ENCODE measurements around the gene ULK4. TPM values are rescaled to one million over a fixed set of nuclear protein-coding genes. Genes with fewer than 3 reads are reported as not detected.
"Not testable (repeated sequence)": the region's sequence is repeated elsewhere in the genome, so short reads cannot be mapped to it uniquely, and the experiment has no call there.

Gene ULK4
- polyA plus RNA-seq, 1 donor from 2014 or later = 5.6 TPM

GRCh38 chr3:41683666-41684350 is 278.1 kb downstream of the ULK4 start:
- Mint-ChIP-seq H3K4me3 (no peak overlapping the region), H3K9me3 (no peaks in the 10 kb centered on the region), H3K36me3 (peaks cover 22% of the 10 kb centered on the region), H3K27ac (peak overlapping the region in 1 of 3 donors; percentile 60), H3K4me1 (no peaks in the 10 kb centered on the region), H3K27me3 (no peaks in the 10 kb centered on the region)

DNA sequence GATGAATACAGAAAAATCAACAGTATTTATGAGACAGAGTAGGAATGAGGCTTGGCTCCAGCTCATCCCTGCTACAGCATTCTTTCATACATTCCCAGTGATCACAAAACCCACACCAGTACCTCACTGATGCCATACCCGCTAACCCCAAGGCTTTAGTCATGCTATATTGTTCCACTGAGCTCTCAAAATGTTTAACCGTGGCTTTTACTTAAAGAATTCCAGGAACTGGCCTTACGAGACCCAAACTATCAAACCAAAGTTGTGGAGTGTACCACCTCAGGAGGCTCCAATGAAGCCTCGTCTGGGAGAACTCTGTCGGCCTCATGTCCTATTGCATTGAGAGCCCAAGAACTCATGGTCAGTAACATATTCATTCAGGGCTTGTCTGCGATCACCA is 278.9 kb downstream of the ULK4 start:
- H3K9me3 Mint-ChIP-seq = no peaks in the 10 kb centered on the region
- no peaks in the 10 kb centered on the region for H3K27me3 Mint-ChIP-seq
- H3K4me1 Mint-ChIP-seq = no peaks in the 10 kb centered on the region
- peaks cover 22% of the 10 kb centered on the region for H3K36me3 Mint-ChIP-seq
- H3K27ac Mint-ChIP-seq = no peak overlapping the region
- no peak overlapping the region for H3K4me3 Mint-ChIP-seq

DNA sequence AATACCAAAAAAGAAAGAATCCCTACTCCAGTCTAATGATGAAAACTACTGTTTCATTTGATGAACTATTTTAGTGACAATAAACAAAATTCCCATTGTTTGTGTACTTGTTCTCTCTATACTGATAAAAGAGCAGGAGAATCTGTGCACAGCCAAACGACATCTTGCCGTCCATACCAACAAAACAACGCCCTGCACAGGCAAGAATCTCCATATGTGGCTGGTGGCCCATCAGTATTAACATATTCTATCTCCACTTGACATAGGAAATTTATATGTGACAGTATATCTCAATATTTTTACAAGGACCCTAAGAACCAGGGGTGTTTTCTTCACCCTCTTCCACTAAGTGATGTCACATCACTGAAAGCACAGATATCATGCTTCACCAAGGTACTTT is 279.5 kb downstream of the ULK4 start:
- no peaks in the 10 kb centered on the region for H3K9me3 Mint-ChIP-seq
- no peak overlapping the region for H3K4me3 Mint-ChIP-seq
- H3K36me3 Mint-ChIP-seq = peaks cover 19% of the 10 kb centered on the region
- H3K27ac Mint-ChIP-seq = no peak overlapping the region
- H3K4me1 Mint-ChIP-seq = no peaks in the 10 kb centered on the region
- H3K27me3 Mint-ChIP-seq = no peaks in the 10 kb centered on the region

DNA sequence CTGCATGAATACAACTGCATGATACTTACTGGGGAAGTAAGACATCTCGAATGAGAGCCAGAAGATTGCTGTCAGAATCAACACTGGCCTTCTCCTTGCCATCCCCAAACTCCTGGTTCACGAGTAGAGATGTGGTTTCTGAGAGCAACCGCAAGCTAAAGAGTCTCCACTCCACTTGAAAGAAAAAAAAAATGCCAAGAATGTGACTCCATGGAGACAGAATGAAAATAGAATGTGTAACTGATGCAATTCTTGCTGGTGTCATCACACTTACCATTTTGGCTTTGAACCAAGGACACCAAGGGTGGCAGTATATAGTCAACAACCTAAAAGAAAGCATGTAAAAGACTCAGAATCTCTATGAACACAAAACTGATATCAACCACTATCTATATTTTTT is 280.4 kb downstream of the ULK4 start:
- peaks cover 19% of the 10 kb centered on the region for H3K36me3 Mint-ChIP-seq

GRCh38 chr3:41679374-41679773 is 282.5 kb downstream of the ULK4 start:
- H3K27ac Mint-ChIP-seq = no peak overlapping the region
- peaks cover 15% of the 10 kb centered on the region for H3K36me3 Mint-ChIP-seq
- H3K4me3 Mint-ChIP-seq = no peak overlapping the region

More for the DNA sequence above, 280.4 kb downstream of the ULK4 start:
- Mint-ChIP-seq H3K9me3 (no peaks in the 10 kb centered on the region), H3K4me3 (no peak overlapping the region), H3K27me3 (no peaks in the 10 kb centered on the region), H3K27ac (no peak overlapping the region), H3K4me1 (no peaks in the 10 kb centered on the region)

DNA sequence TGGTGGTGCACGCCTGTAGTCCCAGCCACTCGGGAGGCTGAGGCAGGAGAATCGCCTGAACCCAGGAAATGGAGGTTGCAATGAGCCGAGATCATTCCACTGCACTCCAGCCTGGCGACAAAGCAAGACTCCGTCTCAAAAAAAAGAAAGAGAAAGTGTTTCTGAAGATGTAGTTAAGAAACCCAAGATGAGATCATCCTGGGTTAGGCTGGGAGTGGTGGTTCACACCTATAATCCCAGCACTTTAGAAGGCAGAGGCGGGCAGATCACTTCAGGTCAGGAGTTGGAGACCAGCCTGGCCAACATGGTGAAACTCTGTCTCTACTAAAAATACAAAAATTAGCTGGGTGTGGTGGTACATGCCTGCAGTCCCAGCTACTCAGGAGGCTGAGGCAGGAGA is 286.8 kb downstream of the ULK4 start:
- H3K4me3 Mint-ChIP-seq, H3K36me3 Mint-ChIP-seq, H3K27me3 Mint-ChIP-seq, H3K27ac Mint-ChIP-seq, H3K4me1 Mint-ChIP-seq: not testable (repeated sequence)
- H3K9me3 Mint-ChIP-seq = peaks cover 0 to 11% (median 8%) of the 10 kb centered on the region in 3 donors

More at GRCh38 chr3:41679374-41679773, 282.5 kb downstream of the ULK4 start:
- Mint-ChIP-seq H3K9me3 (no peaks in the 10 kb centered on the region), H3K27me3 (no peaks in the 10 kb centered on the region), H3K4me1 (peaks cover 0 to under 1% (median 0%) of the 10 kb centered on the region in 3 donors)

DNA sequence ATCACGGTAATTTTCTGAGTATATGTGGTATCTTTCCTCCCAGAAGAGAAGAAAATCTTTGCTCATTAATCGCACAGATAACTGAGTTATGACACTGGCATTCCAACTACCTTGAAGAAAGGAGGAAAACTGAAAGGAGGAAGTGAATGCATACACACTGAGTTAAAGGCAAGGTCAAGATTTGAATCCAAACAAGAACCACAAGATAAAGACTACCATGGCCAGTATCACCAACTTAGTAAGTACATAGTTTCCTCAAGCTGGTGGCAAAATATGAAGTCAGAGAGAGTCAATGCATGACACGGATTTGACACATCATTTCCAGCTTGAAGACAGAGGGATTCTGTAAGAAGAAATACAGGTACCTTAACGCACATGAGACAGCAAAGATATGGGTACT is 287.5 kb downstream of the ULK4 start:
- Mint-ChIP-seq H3K9me3 (peaks cover 0 to 11% (median 8%) of the 10 kb centered on the region in 3 donors), H3K27ac (no peak overlapping the region), H3K36me3 (peaks cover 2% of the 10 kb centered on the region), H3K4me1 (peaks cover 0 to 2% (median 0%) of the 10 kb centered on the region in 3 donors), H3K4me3 (no peak overlapping the region), H3K27me3 (no peaks in the 10 kb centered on the region)

GRCh38 chr3:41673650-41674049 is 288.3 kb downstream of the ULK4 start:
- peaks cover 0 to 11% (median 8%) of the 10 kb centered on the region in 3 donors for H3K9me3 Mint-ChIP-seq
- H3K27ac Mint-ChIP-seq = no peak overlapping the region
- no peaks in the 10 kb centered on the region for H3K27me3 Mint-ChIP-seq
- H3K4me3 Mint-ChIP-seq = no peak overlapping the region
- H3K36me3 Mint-ChIP-seq = peaks cover 2% of the 10 kb centered on the region
- H3K4me1 Mint-ChIP-seq = peaks cover 0 to 2% (median 0%) of the 10 kb centered on the region in 3 donors

DNA sequence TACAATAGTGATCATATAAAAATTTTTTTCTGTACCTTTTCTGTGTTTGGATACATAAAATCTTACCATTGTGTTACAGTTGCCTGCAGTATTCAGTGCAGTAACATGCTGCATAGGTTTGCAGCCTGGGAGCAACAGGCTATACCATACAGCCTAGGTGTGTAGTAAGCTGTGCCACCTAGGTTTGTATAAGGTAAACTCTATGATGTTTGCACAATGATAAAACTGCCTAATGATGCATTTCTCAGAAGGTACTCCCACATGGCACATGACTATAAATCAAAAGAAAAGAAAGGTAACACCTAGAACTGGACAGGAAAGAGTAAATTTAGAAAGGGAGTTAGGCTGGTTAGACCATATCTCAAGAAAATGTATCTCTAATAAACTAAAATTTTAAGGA is 293.5 kb downstream of the ULK4 start:
- H3K4me1 Mint-ChIP-seq = no peaks in the 10 kb centered on the region
- H3K36me3 Mint-ChIP-seq = peaks cover 27% of the 10 kb centered on the region
- H3K27me3 Mint-ChIP-seq = peaks cover 2% of the 10 kb centered on the region
- no peak overlapping the region for H3K27ac Mint-ChIP-seq
- H3K4me3 Mint-ChIP-seq = no peak overlapping the region
- H3K9me3 Mint-ChIP-seq = peaks cover 11 to 34% (median 12%) of the 10 kb centered on the region in 3 donors

DNA sequence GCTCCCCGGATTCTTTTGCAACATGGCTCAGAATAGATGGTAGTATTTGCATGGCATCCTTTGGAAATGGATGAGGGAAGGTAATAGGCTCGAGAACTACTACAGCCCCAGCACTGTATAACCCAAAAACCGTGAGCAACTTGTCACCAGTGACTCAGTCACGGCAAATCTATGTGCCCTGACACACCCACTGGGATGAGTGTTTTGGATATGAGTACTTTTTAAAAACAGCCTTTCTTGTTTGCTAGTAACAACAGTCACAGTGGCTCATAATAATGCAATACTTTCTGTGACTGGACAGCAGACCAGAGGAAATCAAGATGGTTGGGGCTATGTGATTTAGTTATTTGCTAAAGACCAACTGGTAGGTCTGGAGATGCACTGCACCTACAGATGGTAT is 299.6 kb downstream of the ULK4 start:
- H3K27me3 Mint-ChIP-seq = no peaks in the 10 kb centered on the region
- H3K4me3 Mint-ChIP-seq = no peak overlapping the region

DNA sequence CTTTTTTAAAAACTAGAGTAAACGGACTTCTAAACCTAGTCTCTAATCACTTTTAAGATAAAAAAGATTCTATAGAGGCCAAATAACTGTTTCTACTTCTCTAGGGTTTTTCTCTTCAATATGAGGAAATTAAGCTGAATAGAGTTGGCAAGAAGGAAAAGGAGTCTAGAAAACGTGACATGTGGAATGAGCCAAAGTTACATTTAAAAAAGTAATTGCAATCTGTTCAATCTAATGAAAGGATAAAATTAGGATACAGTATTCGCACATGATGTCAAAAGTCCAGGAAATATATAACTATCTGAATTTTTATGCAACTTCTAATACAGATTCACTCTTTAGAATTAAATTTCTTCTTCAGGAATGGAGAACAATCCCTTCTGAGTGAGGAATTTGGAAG is 300.1 kb downstream of the ULK4 start:
- no peaks in the 10 kb centered on the region for H3K27me3 Mint-ChIP-seq
- no peak overlapping the region for H3K4me3 Mint-ChIP-seq
- peaks cover 24% of the 10 kb centered on the region for H3K36me3 Mint-ChIP-seq
- no peak overlapping the region for H3K27ac Mint-ChIP-seq
- no peaks in the 10 kb centered on the region for H3K4me1 Mint-ChIP-seq
- peaks cover 4 to 23% (median 11%) of the 10 kb centered on the region in 3 donors for H3K9me3 Mint-ChIP-seq

More for the DNA sequence above, 299.6 kb downstream of the ULK4 start:
- no peaks in the 10 kb centered on the region for H3K4me1 Mint-ChIP-seq
- H3K27ac Mint-ChIP-seq = no peak overlapping the region
- H3K36me3 Mint-ChIP-seq = peaks cover 24% of the 10 kb centered on the region
- peaks cover 4 to 23% (median 11%) of the 10 kb centered on the region in 3 donors for H3K9me3 Mint-ChIP-seq

DNA sequence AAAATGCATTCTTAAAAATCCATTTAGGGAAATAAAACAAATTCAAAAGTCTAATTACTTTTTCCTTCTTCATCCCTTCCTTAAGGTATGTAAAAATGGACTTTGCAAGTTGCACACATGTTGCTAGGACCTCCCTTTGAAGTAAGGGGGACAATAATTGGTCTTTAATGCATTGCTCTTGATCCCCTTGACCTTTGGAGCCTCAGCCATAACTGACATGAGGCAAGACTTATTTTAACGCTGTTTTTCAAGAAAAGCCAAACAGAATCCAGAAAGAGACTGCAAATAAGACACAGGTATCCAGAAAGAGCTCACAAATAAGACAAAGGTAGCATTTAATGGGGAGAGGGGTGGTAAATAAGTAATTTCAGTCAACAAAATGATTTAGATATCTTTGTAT is 301.4 kb downstream of the ULK4 start:
- peaks cover 0 to 14% (median 4%) of the 10 kb centered on the region in 3 donors for H3K9me3 Mint-ChIP-seq
- peaks cover 18% of the 10 kb centered on the region for H3K36me3 Mint-ChIP-seq
- H3K27me3 Mint-ChIP-seq = no peaks in the 10 kb centered on the region
- no peak overlapping the region for H3K4me3 Mint-ChIP-seq
- no peaks in the 10 kb centered on the region for H3K4me1 Mint-ChIP-seq
- H3K27ac Mint-ChIP-seq = no peak overlapping the region

DNA sequence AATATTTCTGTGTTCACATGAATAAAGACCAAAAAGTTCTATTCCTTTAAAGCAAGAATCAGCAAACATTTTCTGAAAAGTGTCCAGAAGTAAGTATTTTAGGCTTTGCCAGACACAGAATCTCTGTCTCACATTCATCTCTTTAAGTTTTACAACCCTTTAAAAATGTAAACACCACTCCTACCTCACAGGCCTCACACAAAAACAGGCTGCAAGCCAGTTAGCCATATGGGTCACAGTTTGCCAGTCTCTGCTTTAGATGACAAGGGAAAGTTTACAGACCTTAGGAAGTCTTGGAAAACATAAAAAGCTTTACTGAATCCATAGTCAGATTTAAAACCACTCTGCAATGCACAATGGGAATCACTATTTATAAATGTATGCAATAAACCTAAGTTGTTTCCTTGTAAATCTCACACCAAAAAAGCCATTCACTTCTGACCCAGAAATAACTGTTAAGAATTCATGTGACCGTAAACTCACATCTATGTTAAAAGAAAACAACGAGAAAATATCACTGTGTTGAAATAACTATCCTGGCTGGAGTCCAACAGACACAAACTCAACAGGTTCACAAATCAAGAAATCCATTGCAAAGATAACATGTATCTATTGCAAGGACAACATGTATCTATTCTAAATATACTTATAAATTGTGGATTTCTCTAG is 308.2 kb downstream of the ULK4 start:
- H3K27ac Mint-ChIP-seq = no peak overlapping the region
- peaks cover 3% of the 10 kb centered on the region for H3K36me3 Mint-ChIP-seq
- no peak overlapping the region for H3K4me3 Mint-ChIP-seq
- H3K9me3 Mint-ChIP-seq = peaks cover 0 to 2% (median 0%) of the 10 kb centered on the region in 3 donors
- H3K4me1 Mint-ChIP-seq = no peaks in the 10 kb centered on the region
- no peaks in the 10 kb centered on the region for H3K27me3 Mint-ChIP-seq

- Mint-ChIP-seq H3K4me1 (no peaks in the 10 kb centered on the region), H3K36me3 (peaks cover 6% of the 10 kb centered on the region), H3K4me3 (no peak overlapping the region), H3K9me3 (peaks cover 0 to 5% (median 0%) of the 10 kb centered on the region in 3 donors), H3K27me3 (no peaks in the 10 kb centered on the region), H3K27ac (no peak overlapping the region)
Observed at GRCh38 chr3:41652931-41653330, 309.0 kb downstream of the ULK4 start.

DNA sequence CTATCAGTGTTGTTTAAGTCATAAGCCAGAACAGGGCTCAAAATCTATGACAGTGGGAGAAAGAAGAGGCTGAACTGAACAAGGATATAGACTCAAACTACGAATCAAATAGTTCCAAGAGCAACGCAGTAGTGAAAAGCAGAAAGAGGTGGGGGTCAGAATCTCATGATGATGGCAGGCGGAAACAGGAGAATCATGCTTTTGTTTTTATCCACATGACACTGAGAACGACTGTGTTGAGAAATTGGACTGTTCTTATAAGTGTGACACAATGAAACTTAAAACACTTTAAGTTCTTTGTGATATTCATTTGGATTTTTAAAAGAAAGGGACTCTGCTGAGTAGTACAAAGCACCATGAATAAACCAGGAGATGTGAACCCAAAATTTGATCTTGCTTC is 309.4 kb downstream of the ULK4 start:
- Mint-ChIP-seq H3K27ac (no peak overlapping the region), H3K4me3 (no peak overlapping the region)

GRCh38 chr3:41651718-41652117 is 310.2 kb downstream of the ULK4 start:
- no peaks in the 10 kb centered on the region for H3K4me1 Mint-ChIP-seq
- H3K4me3 Mint-ChIP-seq = no peak overlapping the region
- no peaks in the 10 kb centered on the region for H3K27me3 Mint-ChIP-seq
- no peak overlapping the region for H3K27ac Mint-ChIP-seq
- H3K36me3 Mint-ChIP-seq = peaks cover 6% of the 10 kb centered on the region
- H3K9me3 Mint-ChIP-seq = peaks cover 0 to 5% (median 0%) of the 10 kb centered on the region in 3 donors

More for the DNA sequence above, 309.4 kb downstream of the ULK4 start:
- Mint-ChIP-seq H3K27me3 (no peaks in the 10 kb centered on the region), H3K4me1 (no peaks in the 10 kb centered on the region), H3K36me3 (peaks cover 6% of the 10 kb centered on the region), H3K9me3 (peaks cover 0 to 5% (median 0%) of the 10 kb centered on the region in 3 donors)

Data from IgD-negative memory B cell (primary cell).